Calu3 (cell line): ENCODE data around the gene PLCZ1. TPM values are rescaled to one million over a fixed set of nuclear protein-coding genes. Genes with fewer than 3 reads are reported as not detected.
A peak's percentile ranks its signal among the peaks of the same experiment; 100 is the strongest.

Experiments used
- BruUV-seq: library from RNA; stranded (reverse); fragments of 400-500 nt; replicated peaks from 2 replicates; lab custom pipeline; 2021; lab: Mats Ljungman, UMichigan
- CTCF ChIA-PET: fragments of 300-600 bp; sonication (Branson Sonifier 250); formaldehyde crosslinking; loops from one replicate; lab custom pipeline; 2022; ENCODE audit warnings: antibody characterized with exemption; lab: Charles Lee
- DNase-seq: peaks from one replicate; pipeline ENCODE4 v3.0.0; 2022
- H3K27ac Mint-ChIP-seq: one replicate; pipeline ENCODE4 v1.8.0; 2022; ENCODE audit warnings: mixed read lengths; ENCODE audit not compliant: unreplicated experiment
- H3K27me3 Mint-ChIP-seq: one replicate; pipeline ENCODE4 v1.8.0; 2022; ENCODE audit warnings: mixed read lengths; ENCODE audit not compliant: unreplicated experiment
- H3K36me3 Mint-ChIP-seq: one replicate; pipeline ENCODE4 v1.8.0; 2022; ENCODE audit warnings: mild to moderate bottlenecking, moderate library complexity, mixed read lengths; ENCODE audit not compliant: insufficient read depth, unreplicated experiment
- H3K4me1 Mint-ChIP-seq: one replicate; pipeline ENCODE4 v1.8.0; 2022; ENCODE audit warnings: mild to moderate bottlenecking, low read depth, mixed read lengths; ENCODE audit not compliant: unreplicated experiment
- H3K4me3 Mint-ChIP-seq: one replicate; pipeline ENCODE4 v1.8.0; 2022; ENCODE audit warnings: mild to moderate bottlenecking, low read depth, moderate library complexity, mixed read lengths; ENCODE audit not compliant: unreplicated experiment
- H3K9me3 Mint-ChIP-seq: one replicate; pipeline ENCODE4 v1.8.0; 2022; ENCODE audit warnings: low read depth, mixed read lengths; ENCODE audit not compliant: unreplicated experiment
- intact Hi-C: fragments of 100-400 bp; cut with micrococcal nuclease; formaldehyde crosslinking; loops from one replicate; pipeline ENCODE4 v1.10.0; 2022; ENCODE audit not compliant: unreplicated experiment
- total RNA-seq: library from RNA; stranded (reverse); gene quantifications from 2 replicates; pipeline ENCODE4 v1.2.3, GENCODE V29; 2022
- TF ChIP-seq, protein P1 (sequence below): fragments of 200-600 bp; IDR thresholded peaks from one replicate; pipeline ENCODE4 v1.8.0; 2022; ENCODE audit warnings: antibody characterized with exemption; ENCODE audit not compliant: unreplicated experiment

PLCZ1 gene
- total RNA-seq, 1 experiment from 2014 or later, result not detected

DNA sequence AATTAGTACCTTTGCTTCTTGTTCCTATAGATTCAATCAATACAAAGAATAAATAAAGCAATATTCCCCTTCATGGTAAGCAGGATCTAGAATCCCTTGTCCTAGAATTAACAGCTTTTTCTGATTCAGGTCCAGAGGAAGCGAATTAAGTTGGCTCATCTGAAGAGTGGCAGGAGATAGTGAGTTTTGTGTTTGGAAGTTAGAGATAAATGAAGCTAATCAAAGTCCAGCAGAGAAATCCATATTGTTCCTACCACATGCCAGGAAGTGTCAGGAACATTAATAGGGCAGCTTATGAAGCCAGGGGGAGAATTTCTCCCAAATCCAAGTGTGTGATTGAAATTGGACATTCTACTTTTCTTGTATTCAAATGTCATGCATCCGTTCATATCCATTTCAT, 14.1 kb upstream of the PLCZ1 start:
- Mint-ChIP-seq H3K4me1 (peaks cover 38% of the 10 kb centered on the region), H3K27me3 (no peaks in the 10 kb centered on the region), H3K4me3 (no peak overlapping the region), H3K9me3 (no peaks in the 10 kb centered on the region), H3K27ac (no peak overlapping the region), H3K36me3 (no peaks in the 10 kb centered on the region)
- no TSS peak for BruUV-seq
- CTCF ChIA-PET, result no interaction called here
- no peak for DNase-seq
- intact Hi-C loops, result no loop called here
- TF ChIP-seq, protein P1, sequence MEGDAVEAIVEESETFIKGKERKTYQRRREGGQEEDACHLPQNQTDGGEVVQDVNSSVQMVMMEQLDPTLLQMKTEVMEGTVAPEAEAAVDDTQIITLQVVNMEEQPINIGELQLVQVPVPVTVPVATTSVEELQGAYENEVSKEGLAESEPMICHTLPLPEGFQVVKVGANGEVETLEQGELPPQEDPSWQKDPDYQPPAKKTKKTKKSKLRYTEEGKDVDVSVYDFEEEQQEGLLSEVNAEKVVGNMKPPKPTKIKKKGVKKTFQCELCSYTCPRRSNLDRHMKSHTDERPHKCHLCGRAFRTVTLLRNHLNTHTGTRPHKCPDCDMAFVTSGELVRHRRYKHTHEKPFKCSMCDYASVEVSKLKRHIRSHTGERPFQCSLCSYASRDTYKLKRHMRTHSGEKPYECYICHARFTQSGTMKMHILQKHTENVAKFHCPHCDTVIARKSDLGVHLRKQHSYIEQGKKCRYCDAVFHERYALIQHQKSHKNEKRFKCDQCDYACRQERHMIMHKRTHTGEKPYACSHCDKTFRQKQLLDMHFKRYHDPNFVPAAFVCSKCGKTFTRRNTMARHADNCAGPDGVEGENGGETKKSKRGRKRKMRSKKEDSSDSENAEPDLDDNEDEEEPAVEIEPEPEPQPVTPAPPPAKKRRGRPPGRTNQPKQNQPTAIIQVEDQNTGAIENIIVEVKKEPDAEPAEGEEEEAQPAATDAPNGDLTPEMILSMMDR, result no peak

DNA sequence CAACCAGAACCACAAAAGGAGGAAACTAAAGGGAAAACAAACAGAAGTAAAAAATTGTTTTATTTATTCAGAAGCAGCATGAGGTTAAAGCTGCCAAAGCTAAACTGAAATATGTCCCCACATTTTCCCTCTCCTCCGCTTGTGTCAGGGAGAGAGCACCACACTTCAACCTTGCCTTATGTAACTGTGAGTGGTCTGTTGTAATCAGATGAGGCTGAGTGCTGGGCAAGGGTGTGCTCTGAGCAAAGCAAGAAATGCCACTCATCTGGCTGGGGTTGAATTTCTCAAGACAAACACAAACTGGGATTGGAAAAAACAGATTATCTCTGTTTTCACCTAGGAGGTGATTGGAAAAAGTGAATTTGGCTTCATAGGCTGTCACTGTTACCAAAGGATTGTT, 12.3 kb upstream of the PLCZ1 start:
- DNase-seq, result peak; percentile 6
- Mint-ChIP-seq H3K36me3 (no peaks in the 10 kb centered on the region), H3K4me3 (no peak overlapping the region), H3K27ac (peak overlapping the region; percentile 55), H3K4me1 (peaks cover 53% of the 10 kb centered on the region), H3K9me3 (no peaks in the 10 kb centered on the region), H3K27me3 (no peaks in the 10 kb centered on the region)
- intact Hi-C loops, result no loop called here
- BruUV-seq, result no TSS peak
- TF ChIP-seq, protein P1, result no peak
- CTCF ChIA-PET, result no interaction called here

DNA sequence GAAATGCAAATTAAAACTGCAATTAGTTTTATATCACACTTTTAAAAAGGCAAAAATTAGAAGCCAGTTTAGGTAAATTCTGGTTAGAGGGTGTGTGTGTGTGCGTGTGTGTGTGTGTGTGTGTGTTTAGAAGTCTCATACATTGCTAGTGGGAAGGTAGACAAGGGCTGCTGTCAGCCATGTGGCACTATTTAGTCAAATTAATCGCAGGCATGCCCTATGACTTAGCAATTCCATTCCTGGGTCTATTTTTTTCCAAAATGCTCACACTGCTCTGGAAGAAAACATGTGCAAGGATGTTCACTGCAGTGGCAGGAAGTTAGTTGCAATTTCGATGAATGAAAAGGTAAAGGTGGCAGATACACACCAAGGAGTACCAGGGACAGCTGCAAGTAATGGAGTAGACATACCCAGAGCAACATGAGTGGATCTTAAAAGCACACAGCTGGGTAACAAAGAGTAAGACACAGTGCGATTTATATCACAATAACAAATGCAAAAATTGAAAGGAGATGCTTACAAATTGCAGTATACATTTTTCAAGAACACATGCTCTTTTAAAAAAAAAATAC, 11.7 kb upstream of the PLCZ1 start:
- no peak overlapping the region for H3K4me3 Mint-ChIP-seq
- no peaks in the 10 kb centered on the region for H3K27me3 Mint-ChIP-seq
- CTCF ChIA-PET, result no interaction called here
- no peak for DNase-seq
- TF ChIP-seq, protein P1, result no peak
- intact Hi-C loops, result no loop called here
- no peaks in the 10 kb centered on the region for H3K9me3 Mint-ChIP-seq
- no TSS peak for BruUV-seq
- no peaks in the 10 kb centered on the region for H3K36me3 Mint-ChIP-seq
- H3K4me1 Mint-ChIP-seq, result peaks cover 58% of the 10 kb centered on the region
- H3K27ac Mint-ChIP-seq, result peak overlapping the region; percentile 55

DNA sequence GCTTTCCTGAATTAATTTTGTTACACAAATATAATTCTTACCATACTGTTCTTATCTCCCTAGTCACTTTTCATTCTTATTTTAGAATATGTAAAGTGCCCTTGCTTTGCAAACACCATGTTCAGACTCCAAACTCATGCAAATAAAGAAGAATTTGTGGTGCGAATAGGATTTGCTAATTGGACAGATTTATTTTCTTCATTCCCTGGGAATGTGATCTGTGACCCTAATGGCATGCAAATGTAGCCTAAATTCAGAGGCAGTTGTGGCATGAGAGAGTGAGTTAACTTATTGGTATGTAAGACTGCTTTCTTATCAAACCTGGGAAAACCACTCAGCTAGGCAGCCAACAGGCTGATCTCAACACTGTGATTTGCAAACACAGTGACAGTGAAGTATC, 10.1 kb upstream of the PLCZ1 start:
- H3K36me3 Mint-ChIP-seq, result no peaks in the 10 kb centered on the region
- peak; percentile 30 for DNase-seq
- H3K4me3 Mint-ChIP-seq, result no peak overlapping the region
- CTCF ChIA-PET, result interaction anchor here (0.9 to 1.0 kb wide), 2 partner anchors 109 to 349 kb away, joined by 3 read pairs; no protein-coding TSS in a partner anchor
- TF ChIP-seq, protein P1, result no peak
- peaks cover 65% of the 10 kb centered on the region for H3K4me1 Mint-ChIP-seq
- H3K9me3 Mint-ChIP-seq, result peaks cover 2% of the 10 kb centered on the region
- H3K27me3 Mint-ChIP-seq, result no peaks in the 10 kb centered on the region
- no peak overlapping the region for H3K27ac Mint-ChIP-seq
- intact Hi-C loops, result no loop called here
- BruUV-seq, result no TSS peak
